ENCODE results near the gene TRERF1. TPM values are rescaled to one million over a fixed set of nuclear protein-coding genes. Genes with fewer than 3 reads are reported as not detected.

TRERF1 gene
- total RNA-seq, 6 donors from 2014 or later = 2.0 to 7.3 (median 5.4) TPM

DNA sequence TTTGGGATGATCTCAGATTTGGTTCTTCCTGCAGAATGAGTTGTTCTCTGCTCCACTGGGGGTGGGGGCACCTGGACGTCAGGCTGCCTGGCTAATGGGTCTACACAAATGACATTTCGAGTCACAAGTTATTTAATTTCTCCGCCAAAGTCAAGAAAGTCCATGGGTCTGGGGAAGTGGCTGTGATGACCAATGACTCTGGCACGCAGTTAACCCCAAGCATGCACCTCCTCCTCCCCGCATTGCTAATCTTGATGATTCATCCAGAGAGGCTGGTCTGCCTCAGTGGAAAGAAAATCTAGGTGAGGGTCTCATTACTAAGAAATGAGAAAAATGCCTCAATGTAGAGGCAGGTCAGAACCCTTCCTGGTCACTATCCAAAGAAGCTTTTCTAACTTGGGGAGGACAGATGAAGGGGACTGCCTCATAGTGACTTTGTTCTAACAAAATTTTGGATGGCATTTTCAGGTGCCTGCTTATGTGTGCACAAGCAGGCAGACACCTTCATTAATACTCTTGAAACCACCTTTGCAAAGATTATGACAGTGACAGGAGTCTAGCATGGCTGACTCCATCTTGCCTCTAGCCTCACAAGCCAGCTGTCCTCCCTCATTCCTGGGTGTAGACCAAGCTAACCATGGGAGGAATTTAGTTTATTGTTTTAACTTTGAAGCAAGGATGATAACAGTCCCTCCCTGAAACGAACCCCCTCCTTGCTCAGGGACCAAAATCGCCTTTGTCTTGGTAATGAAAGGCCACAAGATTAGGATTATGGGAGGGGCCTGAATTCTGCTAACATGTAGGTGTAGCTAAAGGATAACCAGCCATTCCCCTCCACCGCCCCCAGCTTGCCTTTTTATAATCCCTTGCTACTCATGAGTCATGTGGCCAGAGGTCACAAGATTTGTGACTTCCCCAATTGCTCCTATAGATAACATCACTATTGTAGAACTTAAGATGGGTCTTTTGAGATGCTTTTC lies 135.4 kb downstream of the TRERF1 start:
- H3K4me3 ChIP-seq = no peak overlapping the region
- no peaks in the 10 kb centered on the region for H3K36me3 ChIP-seq
- TF ChIP-seq POLR2AphosphoS5 (IDR thresholded peaks at IDR 0.05) (no peak), POLR2A (IDR thresholded peaks at IDR 0.05) (no peak), EP300 (IDR thresholded peaks at IDR 0.05) (no peak)
- TF ChIP-seq, protein P1, sequence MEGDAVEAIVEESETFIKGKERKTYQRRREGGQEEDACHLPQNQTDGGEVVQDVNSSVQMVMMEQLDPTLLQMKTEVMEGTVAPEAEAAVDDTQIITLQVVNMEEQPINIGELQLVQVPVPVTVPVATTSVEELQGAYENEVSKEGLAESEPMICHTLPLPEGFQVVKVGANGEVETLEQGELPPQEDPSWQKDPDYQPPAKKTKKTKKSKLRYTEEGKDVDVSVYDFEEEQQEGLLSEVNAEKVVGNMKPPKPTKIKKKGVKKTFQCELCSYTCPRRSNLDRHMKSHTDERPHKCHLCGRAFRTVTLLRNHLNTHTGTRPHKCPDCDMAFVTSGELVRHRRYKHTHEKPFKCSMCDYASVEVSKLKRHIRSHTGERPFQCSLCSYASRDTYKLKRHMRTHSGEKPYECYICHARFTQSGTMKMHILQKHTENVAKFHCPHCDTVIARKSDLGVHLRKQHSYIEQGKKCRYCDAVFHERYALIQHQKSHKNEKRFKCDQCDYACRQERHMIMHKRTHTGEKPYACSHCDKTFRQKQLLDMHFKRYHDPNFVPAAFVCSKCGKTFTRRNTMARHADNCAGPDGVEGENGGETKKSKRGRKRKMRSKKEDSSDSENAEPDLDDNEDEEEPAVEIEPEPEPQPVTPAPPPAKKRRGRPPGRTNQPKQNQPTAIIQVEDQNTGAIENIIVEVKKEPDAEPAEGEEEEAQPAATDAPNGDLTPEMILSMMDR (IDR thresholded peaks at IDR 0.05) = no peak
- no peaks in the 10 kb centered on the region for H3K27me3 ChIP-seq
- 71 to 74% methylated on average over 8 of the region's 8 CpGs for WGBS, 2 donors
- no peaks in the 10 kb centered on the region for H3K9me3 ChIP-seq
- H3K27ac ChIP-seq = peak overlapping the region; percentile 50 to 76 (median 72)
- peaks cover 8 to 30% (median 18%) of the 10 kb centered on the region in 4 donors for H3K4me1 ChIP-seq
- peak; percentile 28 to 86 for ATAC-seq (ENCODE audit: low FRiP score in 2 of 2)
- DNase-seq = peak in 1 of 2 donors; percentile 57

DNA sequence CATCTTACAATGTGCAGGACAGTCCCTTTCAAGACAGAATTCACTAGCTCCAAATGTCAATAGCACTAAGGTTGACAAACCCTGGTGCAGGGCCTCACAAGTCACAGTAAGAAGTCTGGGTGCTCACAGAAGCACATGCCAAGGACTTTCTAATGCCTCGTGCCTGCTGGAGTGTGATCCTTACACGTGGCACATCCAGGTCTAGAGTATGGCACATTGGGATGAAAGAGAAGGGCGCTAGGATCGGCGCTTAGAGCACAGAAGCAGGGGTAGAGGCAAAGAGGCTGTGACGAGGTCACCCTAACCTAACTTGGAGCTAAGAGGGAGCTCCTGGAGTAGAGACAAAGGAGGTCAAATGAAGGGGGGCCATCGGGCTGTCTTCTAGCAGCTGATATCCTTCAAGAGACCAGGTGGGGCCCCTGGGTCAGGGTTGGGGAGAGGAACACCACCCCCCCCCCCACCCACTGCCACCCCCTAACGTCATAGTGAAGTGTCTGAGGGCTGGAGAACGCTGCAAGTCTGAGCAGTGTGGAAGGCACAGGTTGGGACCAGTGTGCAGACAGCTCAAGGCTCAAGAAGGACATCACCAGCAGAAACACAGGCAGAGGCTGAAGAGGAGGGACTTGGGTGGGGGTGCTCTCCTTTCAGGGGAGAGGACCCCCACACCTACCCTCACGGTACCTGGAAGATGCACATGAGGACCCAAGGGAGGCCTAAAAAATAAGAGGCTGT lies 136.3 kb downstream of the TRERF1 start:
- Histone ChIP-seq H3K4me1 (peaks cover 8 to 30% (median 18%) of the 10 kb centered on the region in 4 donors), H3K9me3 (no peaks in the 10 kb centered on the region), H3K4me3 (no peak overlapping the region), H3K27ac (peak overlapping the region in 2 of 4 donors; percentile 35 to 76), H3K27me3 (no peaks in the 10 kb centered on the region), H3K36me3 (no peaks in the 10 kb centered on the region)
- DNase-seq = no peak
- peak in 1 of 2 donors; percentile 5 for ATAC-seq (ENCODE audit: low FRiP score in 2 of 2)
- 91% methylated on average over 8 to 10 of the region's 10 CpGs for WGBS, 2 donors
- TF ChIP-seq EP300 (IDR thresholded peaks at IDR 0.05) (no peak), POLR2AphosphoS5 (IDR thresholded peaks at IDR 0.05) (no peak), POLR2A (IDR thresholded peaks at IDR 0.05) (no peak)
- TF ChIP-seq, protein P1 (IDR thresholded peaks at IDR 0.05) = no peak

DNA sequence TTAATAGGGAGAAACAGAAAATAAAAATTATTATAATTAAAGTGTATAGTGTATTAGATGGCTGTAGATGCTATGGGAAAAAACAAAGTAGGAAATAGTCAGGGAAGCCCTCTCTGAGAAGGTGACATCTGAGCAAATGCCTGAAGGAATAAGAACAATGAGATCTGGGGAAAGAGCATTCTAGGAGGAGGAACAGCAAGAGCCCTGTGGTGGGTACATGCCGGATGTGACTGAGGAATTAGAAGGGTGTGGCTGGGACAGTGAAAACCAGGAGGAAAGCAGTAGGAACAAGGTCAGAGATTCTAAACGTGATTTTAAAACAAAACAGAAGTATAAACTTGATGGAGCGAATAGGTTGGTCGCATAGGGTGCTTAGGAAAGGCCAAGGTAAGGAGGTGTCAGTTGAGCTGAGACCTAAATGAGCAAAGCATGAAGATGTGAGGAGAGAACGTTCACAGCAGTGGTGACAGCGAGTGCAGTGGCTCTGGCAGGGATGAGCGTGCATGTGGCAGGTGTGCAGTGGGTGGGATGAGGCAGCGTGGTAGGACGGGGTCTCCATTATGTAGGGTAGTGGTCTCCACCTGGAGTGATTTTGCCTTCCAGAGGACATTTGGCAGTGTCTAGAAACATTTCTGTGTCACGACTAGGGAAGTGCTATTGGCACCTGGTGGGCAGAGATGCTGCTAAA lies 137.0 kb downstream of the TRERF1 start:
- no peak for ATAC-seq (ENCODE audit: low FRiP score in 2 of 2)
- Histone ChIP-seq H3K9me3 (no peaks in the 10 kb centered on the region), H3K36me3 (no peaks in the 10 kb centered on the region), H3K4me1 (peaks cover 8 to 30% (median 18%) of the 10 kb centered on the region in 4 donors), H3K4me3 (no peak overlapping the region), H3K27me3 (no peaks in the 10 kb centered on the region), H3K27ac (peak overlapping the region in 1 of 4 donors; percentile 76)
- no peak for DNase-seq
- WGBS, 2 donors = 83 to 87% methylated on average over 10 of the region's 10 CpGs
- no peak for TF ChIP-seq POLR2AphosphoS5 (IDR thresholded peaks at IDR 0.05)
- TF ChIP-seq, protein P1 (IDR thresholded peaks at IDR 0.05) = no peak
- no peak for TF ChIP-seq POLR2A (IDR thresholded peaks at IDR 0.05)
- no peak for TF ChIP-seq EP300 (IDR thresholded peaks at IDR 0.05)

GRCh38 chr6:42313941-42314570 lies 137.7 kb downstream of the TRERF1 start:
- H3K27me3 ChIP-seq = no peaks in the 10 kb centered on the region
- WGBS, 2 donors = 68 to 76% methylated on average over 9 of the region's 9 CpGs

More at GRCh38 chr6:42313941-42314570, 137.7 kb downstream of the TRERF1 start:
- H3K4me3 ChIP-seq = no peak overlapping the region
- peaks cover 8 to 30% (median 18%) of the 10 kb centered on the region in 4 donors for H3K4me1 ChIP-seq
- no peak for ATAC-seq (ENCODE audit: low FRiP score in 2 of 2)
- peak overlapping the region in 1 of 4 donors; percentile 14 for H3K27ac ChIP-seq
- H3K9me3 ChIP-seq = no peaks in the 10 kb centered on the region
- DNase-seq = no peak
- TF ChIP-seq POLR2A (IDR thresholded peaks at IDR 0.05) (no peak), POLR2AphosphoS5 (IDR thresholded peaks at IDR 0.05) (no peak), EP300 (IDR thresholded peaks at IDR 0.05) (no peak)
- TF ChIP-seq, protein P1 (IDR thresholded peaks at IDR 0.05) = no peak
- H3K36me3 ChIP-seq = no peaks in the 10 kb centered on the region

Measured in upper lobe of left lung (tissue), 6 donors.